Measurements from ENCODE around the gene ALG9. TPM values are rescaled to one million over a fixed set of nuclear protein-coding genes. Genes with fewer than 3 reads are reported as not detected.
"Not testable (repeated sequence)": the region's sequence is repeated elsewhere in the genome, so short reads cannot be mapped to it uniquely, and the experiment has no call there.

The ALG9 gene
- total RNA-seq, 4 donors from 2014 or later, result 10.3 to 22.5 (median 14.9) TPM

GRCh38 chr11:111785886-111786412 lies 85.4 kb downstream of the ALG9 start:
- peaks cover 28 to 42% of the 10 kb centered on the region in 2 donors for H3K4me1 ChIP-seq
- no peak overlapping the region for H3K4me3 ChIP-seq
- H3K36me3 ChIP-seq, result peaks cover 0 to 11% of the 10 kb centered on the region in 2 donors
- H3K27ac ChIP-seq, result peak overlapping the region; percentile 78 to 88 (median 84)
- intact Hi-C loops (cut with DNase I; ENCODE audit: low total_unique reads), result loop anchor here (5.0 kb wide), 1 partner anchor 51 kb away; no protein-coding TSS in a partner anchor
- DNase-seq, result peak in 1 of 2 donors; percentile 28
- ATAC-seq, result peak in 1 of 2 donors; percentile 57
- no peaks in the 10 kb centered on the region for H3K27me3 ChIP-seq
- TF ChIP-seq POLR2A (IDR thresholded peaks at IDR 0.05), result no peak
- no peak for TF ChIP-seq CTCF (IDR thresholded peaks at IDR 0.05 in 4 of 5, conservative IDR thresholded peaks at IDR 0.05 in 1 of 5)
- no peaks in the 10 kb centered on the region for H3K9me3 ChIP-seq
- in situ Hi-C loops (cut with MboI; ENCODE audit: low sequenced_read_pairs in 4 of 4), result loop anchor here in 1 of 4 donors (10.0 kb wide), 1 partner anchor 59 kb away; no protein-coding TSS in a partner anchor

GRCh38 chr11:111785076-111785475 lies 86.3 kb downstream of the ALG9 start:
- Histone ChIP-seq H3K4me3 (no peak overlapping the region), H3K4me1 (peaks cover 28 to 39% of the 10 kb centered on the region in 2 donors), H3K27ac (peak overlapping the region in 3 of 4 donors; percentile 78 to 88 (median 85)), H3K9me3 (no peaks in the 10 kb centered on the region), H3K27me3 (no peaks in the 10 kb centered on the region), H3K36me3 (peaks cover 0 to 11% of the 10 kb centered on the region in 2 donors)
- no peak for TF ChIP-seq CTCF (IDR thresholded peaks at IDR 0.05 in 4 of 5, conservative IDR thresholded peaks at IDR 0.05 in 1 of 5)
- no peak for TF ChIP-seq POLR2A (IDR thresholded peaks at IDR 0.05)
- intact Hi-C loops (cut with DNase I; ENCODE audit: low total_unique reads), result loop anchor here (5.0 kb wide), 1 partner anchor 52 kb away; no protein-coding TSS in a partner anchor
- DNase-seq, result no peak
- in situ Hi-C loops (cut with MboI; ENCODE audit: low sequenced_read_pairs in 4 of 4), result loop anchor here in 1 of 4 donors (10.0 kb wide), 1 partner anchor 60 kb away; no protein-coding TSS in a partner anchor
- no peak for ATAC-seq

GRCh38 chr11:111784311-111784710 lies 87.1 kb downstream of the ALG9 start:
- H3K27me3 ChIP-seq; DNase-seq; intact Hi-C loops (cut with DNase I; ENCODE audit: low total_unique reads); H3K9me3 ChIP-seq; ATAC-seq; H3K4me3 ChIP-seq; H3K27ac ChIP-seq: not testable (repeated sequence)
- in situ Hi-C loops (cut with MboI; ENCODE audit: low sequenced_read_pairs in 4 of 4), result loop anchor here in 1 of 4 donors (5.0 to 10.0 kb wide), 2 partner anchors 60 to 182 kb away; partner anchors contain the start of gene SIK2
- H3K4me1 ChIP-seq, result peaks cover 28 to 33% of the 10 kb centered on the region in 2 donors
- H3K36me3 ChIP-seq, result peaks cover 0 to 11% of the 10 kb centered on the region in 2 donors

GRCh38 chr11:111782109-111782741 lies 89.2 kb downstream of the ALG9 start:
- Histone ChIP-seq H3K9me3 (no peaks in the 10 kb centered on the region), H3K4me1 (peaks cover 14 to 15% of the 10 kb centered on the region in 2 donors), H3K36me3 (peaks cover 0 to 11% of the 10 kb centered on the region in 2 donors), H3K4me3 (no peak overlapping the region), H3K27ac (no peak overlapping the region), H3K27me3 (no peaks in the 10 kb centered on the region)
- in situ Hi-C loops (cut with MboI; ENCODE audit: low sequenced_read_pairs in 4 of 4) (loop anchor here in 1 of 4 donors (5.0 to 10.0 kb wide), 2 partner anchors 63 to 180 kb away; partner anchors contain the start of gene SIK2), intact Hi-C loops (cut with DNase I; ENCODE audit: low total_unique reads) (no loop called here)
- no peak for TF ChIP-seq POLR2A (IDR thresholded peaks at IDR 0.05)
- TF ChIP-seq CTCF (IDR thresholded peaks at IDR 0.05 in 4 of 5, conservative IDR thresholded peaks at IDR 0.05 in 1 of 5), result no peak
- no peak for DNase-seq
- no peak for ATAC-seq

- intact Hi-C loops (cut with DNase I; ENCODE audit: low total_unique reads) (no loop called here), in situ Hi-C loops (cut with MboI; ENCODE audit: low sequenced_read_pairs in 4 of 4) (loop anchor here in 3 of 4 donors (5.0 to 10.0 kb wide), 3 partner anchors 63 to 214 kb away; partner anchors contain the start of gene SIK2 (in 3 of the 3))
- Histone ChIP-seq H3K4me1 (peaks cover 0 to 7% of the 10 kb centered on the region in 2 donors), H3K9me3 (no peaks in the 10 kb centered on the region), H3K4me3 (no peak overlapping the region), H3K27me3 (no peaks in the 10 kb centered on the region), H3K36me3 (no peaks in the 10 kb centered on the region), H3K27ac (no peak overlapping the region)
- ATAC-seq, result no peak
- DNase-seq, result no peak
- TF ChIP-seq POLR2A (IDR thresholded peaks at IDR 0.05) (no peak), CTCF (IDR thresholded peaks at IDR 0.05 in 4 of 5, conservative IDR thresholded peaks at IDR 0.05 in 1 of 5) (no peak)
These were observed 92.3 kb downstream of the ALG9 start for GRCh38 chr11:111779118-111779517.
